GM12873 (cell line): ENCODE data around the gene FANCC.

Source experiments
- TF ChIP-seq, protein P1 (sequence below): IDR thresholded peaks from 2 replicates; pipeline ENCODE4 v1.5.1; 2012; ENCODE audit warnings: low read depth, mild to moderate bottlenecking, moderate library complexity, low read length, control low read depth; ENCODE audit not compliant: insufficient read depth; ENCODE audit errors: missing control alignments

Gene FANCC

DNA sequence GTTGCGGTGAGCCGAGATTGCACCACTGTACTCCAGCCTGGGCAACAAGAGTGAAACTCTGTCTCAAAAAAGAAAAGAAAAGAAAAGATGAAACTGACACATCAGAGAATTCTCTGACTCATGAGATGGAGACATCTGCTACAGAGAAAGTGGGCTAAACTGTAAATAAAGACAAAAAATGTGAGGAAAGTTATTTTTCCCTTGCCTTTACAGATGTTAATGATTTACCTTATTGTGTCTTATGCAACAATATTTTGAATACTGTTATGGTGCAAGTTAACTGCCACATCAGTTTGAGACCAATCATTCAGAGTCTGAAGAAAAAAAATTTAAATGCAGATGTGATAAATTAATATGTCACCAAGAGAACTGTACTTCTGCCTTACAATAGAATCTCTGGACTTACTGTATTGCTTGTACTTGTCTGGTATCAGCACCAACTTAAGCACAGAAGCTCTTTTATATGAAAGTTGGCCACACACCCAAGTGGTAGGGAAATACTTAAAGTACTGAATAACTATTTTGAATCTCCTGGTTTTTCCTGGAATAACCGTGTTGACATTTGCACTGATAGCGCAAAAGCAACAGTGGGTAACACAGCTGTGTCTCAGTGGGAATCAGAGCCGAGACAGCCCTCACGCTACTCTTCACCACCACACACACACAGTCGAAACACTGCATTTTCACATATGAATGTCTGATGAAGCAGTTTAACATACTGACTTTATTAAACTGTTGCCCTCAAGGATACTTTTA, 169.9 kb downstream of the FANCC start:
- TF ChIP-seq, protein P1, sequence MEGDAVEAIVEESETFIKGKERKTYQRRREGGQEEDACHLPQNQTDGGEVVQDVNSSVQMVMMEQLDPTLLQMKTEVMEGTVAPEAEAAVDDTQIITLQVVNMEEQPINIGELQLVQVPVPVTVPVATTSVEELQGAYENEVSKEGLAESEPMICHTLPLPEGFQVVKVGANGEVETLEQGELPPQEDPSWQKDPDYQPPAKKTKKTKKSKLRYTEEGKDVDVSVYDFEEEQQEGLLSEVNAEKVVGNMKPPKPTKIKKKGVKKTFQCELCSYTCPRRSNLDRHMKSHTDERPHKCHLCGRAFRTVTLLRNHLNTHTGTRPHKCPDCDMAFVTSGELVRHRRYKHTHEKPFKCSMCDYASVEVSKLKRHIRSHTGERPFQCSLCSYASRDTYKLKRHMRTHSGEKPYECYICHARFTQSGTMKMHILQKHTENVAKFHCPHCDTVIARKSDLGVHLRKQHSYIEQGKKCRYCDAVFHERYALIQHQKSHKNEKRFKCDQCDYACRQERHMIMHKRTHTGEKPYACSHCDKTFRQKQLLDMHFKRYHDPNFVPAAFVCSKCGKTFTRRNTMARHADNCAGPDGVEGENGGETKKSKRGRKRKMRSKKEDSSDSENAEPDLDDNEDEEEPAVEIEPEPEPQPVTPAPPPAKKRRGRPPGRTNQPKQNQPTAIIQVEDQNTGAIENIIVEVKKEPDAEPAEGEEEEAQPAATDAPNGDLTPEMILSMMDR, result no peak

DNA sequence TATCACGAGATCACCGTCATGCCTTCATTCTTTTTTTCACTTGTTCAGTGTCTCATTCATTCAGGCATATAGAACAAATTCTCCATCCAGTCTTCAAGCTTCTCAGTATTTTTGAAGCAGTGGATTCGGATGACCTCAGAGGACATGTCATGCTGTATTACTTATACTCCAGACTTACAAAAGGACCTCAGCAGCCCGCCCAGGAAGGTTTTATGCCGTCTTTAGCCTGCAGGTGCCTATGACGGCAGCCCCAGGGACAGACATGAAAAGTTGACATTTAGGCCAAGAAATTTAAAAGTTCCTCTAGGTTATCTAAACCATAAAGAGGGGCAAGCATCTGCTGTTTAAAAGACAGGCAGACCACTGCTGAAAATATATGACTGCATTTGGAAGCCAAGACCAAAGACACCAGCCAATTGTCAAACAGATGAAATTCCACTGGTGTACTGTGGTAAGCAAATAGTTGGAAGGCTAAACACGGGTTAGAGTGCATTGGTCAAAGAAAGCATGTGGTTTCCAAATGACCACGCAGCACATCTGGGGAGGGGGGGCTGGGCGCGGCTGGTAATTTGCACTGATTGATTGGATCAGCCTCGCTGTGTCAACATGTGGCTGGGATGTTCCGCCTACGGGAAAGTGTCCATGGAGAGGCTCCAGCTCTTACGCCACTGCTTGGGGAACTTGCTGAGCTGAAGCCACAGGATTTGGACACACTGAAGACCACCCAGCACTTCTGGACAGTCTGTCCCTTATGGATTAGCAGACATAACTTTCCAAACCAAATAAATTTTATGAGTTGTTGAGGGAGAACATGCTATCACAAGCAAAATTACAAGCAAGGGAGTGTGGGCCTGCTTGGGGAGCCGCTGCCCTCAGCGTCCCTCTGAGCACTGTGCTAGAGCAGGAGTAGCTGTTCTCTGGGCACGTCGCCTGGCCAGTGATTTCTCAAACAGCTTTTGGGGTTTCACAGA, 173.6 kb downstream of the FANCC start:
- TF ChIP-seq, protein P1, result no peak

DNA sequence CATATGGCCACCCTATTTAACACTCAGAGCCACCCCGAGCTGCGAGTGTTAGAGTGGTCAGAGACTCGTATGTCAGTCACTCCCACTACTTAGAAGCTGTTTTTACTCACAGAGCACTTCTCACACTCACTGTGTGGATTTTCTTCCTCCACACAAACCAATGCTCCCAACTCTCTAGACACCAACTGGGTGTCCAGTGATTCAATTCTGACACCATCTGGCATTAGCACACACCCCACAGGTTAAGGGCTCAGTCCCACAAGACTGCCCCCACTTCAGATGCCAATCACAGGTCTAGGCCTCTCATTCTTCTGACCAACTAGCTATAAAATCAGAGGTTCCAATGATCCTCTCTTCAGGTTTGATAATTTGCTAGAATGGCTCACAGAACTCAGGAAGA, 174.8 kb downstream of the FANCC start:
- TF ChIP-seq, protein P1, result no peak

DNA sequence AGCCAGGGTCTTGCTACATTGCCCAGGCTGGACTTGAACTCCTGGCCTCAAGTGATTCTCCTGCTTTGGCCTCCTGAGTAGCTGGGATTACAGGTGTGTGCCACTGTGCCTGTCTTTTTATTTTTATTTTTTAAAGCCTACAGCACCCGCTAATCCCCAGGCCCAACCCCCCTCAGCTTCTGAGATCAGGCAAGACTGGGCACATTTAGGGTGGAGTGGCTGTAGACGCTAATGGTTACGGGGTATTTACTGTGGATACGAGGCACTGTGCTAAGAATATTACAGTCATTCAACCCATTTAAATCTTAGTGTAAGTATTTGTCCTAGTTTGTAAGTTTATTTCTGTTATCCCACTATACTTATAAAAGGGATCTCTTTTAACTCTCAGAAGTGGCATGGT, 175.2 kb downstream of the FANCC start:
- TF ChIP-seq, protein P1, result no peak

DNA sequence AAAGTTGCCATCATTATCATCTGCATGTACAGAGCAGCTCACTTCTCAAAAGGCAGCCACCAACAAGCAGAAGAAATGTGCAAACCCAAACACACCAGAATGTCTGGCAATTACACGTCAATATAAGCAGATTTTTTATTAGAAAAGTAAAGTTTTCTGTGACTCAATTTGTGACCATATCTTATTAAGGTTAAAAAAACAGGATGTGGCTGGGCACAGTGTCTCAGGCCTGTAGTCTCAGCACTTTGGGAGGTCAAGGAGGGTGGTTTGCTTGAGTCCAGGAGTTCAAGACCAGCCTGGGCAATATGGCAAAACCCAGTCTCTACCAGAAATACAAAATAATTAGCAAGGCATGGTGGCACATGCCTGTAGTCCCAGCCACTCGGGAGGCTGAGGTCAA, 176.7 kb downstream of the FANCC start:
- TF ChIP-seq, protein P1, result no peak

DNA sequence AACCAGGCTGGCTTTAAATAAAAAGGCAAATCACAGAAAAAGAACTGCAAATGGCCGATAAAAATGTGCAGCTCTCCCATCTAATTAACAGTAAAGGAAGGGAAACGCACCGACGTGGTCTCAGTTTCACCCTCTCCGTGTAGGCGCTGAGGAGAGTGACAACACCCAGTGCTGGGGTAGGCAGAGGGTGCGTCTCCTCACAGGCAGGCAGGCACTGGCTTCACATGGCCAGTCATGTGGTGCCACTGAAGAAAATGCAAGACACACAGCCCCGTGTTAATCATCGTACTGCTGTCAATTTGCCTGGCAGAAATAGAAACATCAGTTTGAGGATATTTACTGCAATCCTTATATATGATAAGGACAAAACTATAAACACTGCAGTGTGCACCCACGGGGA, 178.4 kb downstream of the FANCC start:
- TF ChIP-seq, protein P1, result no peak

DNA sequence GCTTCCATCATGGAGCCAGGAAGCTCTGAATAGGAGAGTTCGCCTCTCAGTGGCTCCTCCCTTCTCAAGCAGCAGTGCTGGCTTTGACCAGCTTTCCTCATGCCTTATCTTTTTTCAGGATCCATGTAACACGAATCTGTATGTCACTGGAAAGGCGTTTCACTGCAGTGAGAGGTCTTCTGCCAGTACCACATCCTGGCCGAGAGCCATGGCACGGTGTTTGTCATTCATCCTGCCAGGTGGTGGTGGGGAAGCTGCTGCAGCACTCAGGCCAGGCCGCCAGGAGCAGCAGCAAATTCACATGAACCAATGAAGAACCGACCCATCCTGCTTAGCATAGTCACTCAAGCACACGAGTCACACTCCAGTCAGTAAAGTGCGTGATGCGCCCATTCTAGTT, 179.0 kb downstream of the FANCC start:
- TF ChIP-seq, protein P1, result no peak
